Fibroblast of skin of back (primary cell): ENCODE results near the gene HIPK2.
"Not testable (repeated sequence)": the region's sequence is repeated elsewhere in the genome, so short reads cannot be mapped to it uniquely, and the experiment has no call there.

Source experiments
- DNase-seq: peaks from one replicate; pipeline ENCODE4 v3.0.0-alpha.2; 2013

HIPK2 gene

DNA sequence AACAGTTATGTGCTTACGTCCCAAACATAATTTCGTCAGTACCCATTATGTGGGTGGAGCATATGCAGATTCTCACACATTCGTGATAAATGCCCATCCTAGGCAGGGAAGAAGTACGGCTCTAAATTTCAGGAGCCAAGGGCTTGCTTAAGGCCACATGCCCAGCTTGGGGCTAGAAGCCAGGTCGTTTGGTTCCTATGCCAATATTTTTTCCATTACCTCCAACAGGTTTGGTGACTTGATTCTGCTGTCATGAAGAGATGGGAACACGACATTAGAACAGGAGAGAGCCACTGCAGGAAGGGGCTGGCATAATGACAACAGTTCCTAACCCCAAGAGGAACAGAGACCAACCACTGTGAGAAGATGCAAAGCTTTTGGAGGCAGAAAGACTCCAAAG is 85.1 kb downstream of the HIPK2 start:
- DNase-seq, result no peak

DNA sequence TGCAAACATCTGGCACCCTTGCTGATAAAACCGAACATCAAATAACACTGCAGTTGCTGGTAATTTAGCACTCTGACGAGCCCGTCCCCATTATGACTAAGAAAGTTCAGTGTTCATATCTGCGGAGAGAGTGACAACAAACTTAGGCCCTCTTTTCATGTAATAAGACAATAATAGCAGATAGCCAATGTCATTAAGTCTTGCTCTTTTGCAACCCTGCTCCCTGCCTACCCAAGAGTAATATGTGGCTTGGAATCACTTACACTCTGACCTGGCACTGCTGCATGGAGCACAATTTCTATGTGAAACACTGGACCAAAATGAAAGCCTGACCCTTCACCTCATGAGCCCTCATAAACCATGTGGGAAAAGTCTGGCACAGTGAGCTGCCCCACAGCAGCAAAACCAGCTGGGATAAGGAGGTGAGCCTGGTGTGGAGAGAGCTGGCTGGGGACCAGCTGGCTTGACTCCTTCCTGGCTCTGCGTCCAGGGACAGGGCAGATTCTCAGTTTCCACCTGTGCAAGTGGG is 86.5 kb downstream of the HIPK2 start:
- DNase-seq, result no peak

DNA sequence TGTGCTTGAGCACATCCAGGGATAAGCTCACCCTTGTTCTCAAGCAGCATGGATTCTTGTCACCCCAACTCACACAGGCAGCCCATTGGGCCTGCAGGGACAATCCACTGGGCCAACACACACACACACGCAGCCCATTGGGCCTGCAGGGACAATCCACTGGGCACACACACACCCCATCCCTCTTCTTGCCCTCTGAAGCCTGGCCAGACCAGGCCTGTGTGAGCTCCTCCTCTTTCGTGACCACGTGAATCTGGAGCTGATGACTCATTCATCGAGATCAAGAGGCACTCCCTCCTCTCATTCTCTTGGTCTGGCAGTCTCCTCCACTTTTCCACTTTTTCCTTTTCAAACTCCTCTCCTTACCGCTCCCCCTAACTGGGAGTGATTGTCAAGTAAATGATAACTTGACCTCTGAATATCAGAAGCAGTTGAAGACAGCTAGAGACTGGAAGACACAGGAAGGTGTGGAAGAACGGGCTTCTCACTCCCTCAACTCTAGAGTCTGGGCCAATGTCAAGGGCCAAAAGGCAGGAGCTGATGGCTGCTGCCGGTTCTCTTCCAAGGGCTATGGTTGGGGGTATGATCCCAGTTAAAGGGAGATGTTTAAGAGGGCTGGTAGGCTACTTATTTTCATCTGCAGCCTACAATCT is 89.7 kb downstream of the HIPK2 start:
- DNase-seq, result peak; percentile 67

DNA sequence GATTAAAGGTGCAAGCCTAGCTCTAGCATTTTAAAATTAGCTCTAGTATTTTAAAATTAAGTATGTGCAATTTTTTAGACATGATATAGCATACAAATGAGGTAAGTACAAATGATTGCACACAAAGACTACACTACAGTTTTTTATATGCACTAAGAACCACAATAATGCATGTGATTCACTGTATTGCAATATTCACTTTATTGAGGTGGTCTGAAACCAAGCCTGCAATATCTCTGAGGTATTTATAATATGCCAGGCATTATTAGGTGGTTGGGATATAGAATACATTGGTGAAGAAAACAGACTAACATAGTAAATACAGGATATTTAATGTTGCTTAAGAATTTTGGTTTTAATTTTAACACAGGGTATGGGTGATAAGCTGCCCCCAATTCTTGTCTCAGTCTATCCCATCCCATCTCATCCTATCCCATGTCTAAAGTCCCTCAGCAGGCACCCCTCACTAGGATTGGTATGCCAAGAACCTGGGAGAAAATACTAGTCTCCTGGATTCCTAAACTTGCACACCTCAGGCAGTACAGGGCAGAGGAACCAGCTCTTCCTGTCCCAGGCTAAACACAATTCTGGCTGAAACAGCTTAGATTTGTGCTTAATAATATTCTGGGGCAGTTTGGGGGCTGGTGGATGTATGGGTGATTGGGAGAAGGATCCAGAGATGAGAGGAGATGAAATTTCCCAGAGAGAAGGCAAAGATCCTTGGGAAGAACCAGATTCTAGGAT is 90.4 kb downstream of the HIPK2 start:
- peak; percentile 23 for DNase-seq

DNA sequence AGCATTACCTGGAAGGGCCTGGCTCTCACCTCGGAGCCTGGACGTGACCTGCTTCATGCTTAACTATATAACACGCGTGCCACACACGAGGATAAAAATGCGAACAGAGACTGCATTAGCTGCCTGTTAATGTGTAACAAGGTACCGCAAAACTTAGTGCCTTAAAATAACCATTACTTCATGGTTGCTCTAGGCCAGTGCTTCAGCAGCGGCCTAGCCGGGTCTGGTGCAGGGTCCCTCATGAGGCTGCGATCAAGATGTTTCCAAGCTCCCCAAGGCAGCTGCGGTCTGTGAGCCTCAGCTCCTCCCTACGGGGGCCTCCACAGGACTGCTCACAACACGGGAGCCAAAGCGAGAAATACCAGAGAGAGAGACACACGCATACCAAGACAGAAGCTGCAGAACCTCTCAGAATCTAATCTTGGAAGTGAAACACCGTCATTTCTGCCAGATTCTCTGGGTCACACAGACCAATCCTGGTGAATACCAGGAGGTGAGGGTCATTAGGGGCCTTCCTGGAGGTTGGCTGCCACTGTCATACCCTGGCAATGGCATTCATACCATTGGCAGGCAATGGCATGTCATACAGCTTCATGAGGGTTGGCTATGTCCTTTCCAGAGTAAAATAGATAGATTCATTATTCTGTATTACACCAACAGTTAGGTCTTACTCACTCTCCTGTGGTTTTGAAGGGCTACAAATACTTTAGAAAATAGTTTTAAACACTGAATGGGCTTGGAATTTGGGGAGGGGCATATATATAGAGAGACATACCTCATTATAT is 94.5 kb downstream of the HIPK2 start:
- peak; percentile 93 for DNase-seq

DNA sequence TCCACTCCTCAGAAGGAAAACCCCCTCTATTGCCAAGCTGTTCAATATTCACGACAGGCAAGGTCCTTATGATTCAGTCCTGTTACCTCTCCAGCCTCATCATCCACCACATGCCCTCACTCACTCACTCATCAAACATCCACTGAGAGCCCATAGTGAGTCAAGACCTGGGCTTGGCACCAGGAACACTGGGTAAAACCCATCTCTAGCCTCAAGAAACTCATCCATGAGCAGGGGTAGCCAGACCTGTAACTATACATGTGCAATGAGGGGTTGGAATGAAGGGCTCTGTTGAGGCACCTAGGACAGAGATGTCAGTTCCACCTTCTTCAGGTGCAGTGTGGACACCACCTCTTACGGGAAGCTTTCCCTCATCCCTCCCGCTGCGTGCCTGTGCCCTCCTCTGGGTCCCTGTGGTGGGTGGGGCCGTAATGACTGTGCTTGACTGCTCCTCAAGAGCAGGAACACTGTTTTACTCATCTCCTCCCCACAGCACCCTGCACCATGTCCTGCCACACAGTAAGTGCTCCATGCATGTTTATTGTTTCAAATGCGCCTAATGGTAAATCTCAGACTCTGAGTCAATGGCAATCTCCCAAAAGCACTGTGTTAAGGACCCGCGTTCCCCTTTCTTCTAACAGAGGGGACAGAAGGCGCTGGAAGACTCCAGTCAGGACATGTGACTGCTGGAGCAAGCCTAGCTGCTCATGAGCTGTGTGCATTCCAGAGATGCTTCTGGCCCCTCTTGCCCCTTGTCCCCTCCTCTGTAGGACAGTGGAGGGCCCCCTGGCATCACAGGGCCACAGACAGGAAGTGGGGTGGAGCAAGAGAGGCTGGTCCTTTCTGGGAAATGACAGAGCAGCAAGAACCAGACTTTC is 95.4 kb downstream of the HIPK2 start:
- peak; percentile 98 for DNase-seq

DNA sequence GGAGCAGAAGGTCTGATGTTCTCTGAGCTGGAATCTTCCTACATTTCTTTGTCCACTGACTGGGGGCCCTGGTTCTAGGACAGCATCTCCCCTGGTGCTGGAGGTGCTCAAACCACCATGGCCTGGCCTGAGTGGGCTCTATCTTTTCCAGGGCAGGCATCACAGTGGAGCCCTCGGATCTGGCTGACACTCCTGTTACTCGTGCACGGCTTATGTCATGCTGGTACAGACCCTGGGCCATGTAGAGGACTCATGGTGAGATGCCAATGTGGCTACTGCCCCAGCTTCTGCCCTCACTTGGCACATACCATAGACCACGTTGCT is 96.0 kb downstream of the HIPK2 start:
- no peak for DNase-seq

DNA sequence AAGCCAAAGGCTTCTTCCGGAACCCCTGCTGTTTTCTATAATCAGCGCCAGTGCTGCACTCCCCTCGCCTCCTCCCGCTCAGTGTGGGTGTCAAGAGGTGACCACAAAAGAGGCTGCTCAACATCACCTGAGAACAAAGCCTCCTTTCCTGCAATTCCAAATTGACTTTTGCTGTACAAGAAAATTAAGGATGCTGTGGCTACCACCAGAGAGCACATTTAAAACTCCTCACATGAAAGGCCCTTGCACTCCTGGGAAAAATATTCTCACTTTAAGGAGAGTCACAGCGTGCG is 96.4 kb downstream of the HIPK2 start:
- DNase-seq, result no peak

DNA sequence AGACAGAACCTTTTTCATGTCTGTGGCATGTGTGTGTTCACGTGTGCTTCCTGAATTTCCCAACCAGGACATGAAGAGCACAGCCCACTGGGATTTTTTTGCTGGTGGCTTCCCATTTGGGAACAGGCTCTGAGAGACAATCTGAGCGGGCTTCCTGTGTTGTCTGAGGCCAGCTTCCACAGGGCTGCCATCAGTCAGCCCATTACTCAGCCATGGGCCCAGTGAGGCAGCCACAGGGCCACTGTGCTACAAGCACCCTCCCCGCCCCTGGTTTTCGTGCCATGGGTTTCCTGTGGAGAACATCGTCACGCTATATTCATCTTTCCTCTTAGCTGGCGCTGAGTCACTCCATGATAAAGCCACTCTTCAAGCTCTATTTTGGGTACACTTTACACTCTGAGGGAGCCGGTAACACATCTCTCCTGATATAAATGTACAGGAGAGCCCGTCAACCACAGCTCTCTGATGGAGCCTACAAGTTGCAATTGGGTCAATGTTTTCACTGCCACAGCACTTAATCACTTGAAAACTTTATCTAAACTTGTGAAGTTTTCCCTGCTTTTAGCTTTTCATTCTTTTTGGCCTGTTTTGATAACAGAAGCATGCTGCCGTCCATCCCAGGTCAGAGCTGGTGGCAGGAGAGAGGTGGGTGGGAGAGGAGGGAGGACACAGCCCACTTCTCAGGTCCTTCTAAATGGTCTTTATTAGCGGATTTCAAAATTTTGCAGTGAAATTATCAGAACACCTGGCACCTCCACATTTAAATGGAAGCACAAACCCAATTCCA is 96.9 kb downstream of the HIPK2 start:
- peak; percentile 99 for DNase-seq

DNA sequence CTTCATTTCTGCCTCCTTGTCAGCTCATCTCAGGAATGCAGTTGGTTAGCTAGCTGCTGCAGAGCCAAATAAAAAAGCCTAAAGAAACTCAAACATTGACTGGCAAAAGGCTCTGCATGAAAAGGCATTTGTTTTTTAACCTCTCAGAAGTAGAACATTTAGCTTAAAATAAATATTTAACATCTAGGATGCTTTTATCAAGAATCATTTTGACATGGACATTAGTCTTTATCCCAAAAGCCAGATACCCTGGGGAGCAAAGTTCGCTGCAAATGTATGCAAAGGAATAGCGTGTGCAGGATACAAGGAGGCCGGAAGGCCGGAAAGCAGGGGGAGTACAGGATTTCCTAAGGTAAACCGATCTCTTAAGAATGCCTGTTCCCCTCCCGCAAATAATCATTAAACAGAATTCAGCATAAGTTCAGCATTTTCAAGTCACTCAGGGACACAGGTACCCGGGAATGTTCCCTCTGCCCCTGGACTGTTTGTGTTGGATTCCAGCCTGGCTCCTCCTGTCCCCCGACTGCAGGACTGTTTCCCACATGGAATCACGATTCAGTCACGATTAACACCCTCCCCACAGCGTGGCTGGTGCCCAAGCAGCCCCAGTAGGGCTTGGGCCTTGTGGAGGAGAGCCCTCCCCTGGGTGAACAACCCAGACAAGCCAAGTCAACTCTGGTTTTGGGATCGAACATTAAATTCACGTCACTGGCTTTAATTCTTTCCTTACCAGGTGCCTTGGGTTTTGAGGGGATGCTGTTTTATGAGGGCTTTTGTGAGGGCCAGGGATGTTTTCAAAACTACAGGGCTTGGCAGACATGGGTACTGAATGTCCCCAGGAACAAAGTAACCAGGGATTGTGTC is 97.8 kb downstream of the HIPK2 start:
- peak; percentile 64 for DNase-seq

DNA sequence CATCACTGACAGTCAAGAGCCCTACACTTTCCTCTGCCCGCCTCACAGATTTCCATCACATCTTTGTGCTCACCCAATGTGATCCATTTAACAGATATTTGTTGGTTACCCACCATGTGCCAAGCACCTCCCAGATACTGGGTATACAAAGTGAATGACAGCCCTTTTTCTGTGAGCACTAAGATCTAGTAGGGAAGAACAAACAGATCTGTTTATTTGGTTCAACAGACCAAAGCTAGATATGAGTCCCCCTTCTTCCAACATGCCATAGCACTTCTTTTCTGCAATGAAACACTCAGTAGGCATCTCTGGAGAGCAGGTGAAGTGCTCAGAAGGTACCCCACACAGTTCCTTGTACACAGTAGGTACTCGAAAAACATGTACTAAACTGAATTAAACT is 101.4 kb downstream of the HIPK2 start:
- DNase-seq, result no peak

DNA sequence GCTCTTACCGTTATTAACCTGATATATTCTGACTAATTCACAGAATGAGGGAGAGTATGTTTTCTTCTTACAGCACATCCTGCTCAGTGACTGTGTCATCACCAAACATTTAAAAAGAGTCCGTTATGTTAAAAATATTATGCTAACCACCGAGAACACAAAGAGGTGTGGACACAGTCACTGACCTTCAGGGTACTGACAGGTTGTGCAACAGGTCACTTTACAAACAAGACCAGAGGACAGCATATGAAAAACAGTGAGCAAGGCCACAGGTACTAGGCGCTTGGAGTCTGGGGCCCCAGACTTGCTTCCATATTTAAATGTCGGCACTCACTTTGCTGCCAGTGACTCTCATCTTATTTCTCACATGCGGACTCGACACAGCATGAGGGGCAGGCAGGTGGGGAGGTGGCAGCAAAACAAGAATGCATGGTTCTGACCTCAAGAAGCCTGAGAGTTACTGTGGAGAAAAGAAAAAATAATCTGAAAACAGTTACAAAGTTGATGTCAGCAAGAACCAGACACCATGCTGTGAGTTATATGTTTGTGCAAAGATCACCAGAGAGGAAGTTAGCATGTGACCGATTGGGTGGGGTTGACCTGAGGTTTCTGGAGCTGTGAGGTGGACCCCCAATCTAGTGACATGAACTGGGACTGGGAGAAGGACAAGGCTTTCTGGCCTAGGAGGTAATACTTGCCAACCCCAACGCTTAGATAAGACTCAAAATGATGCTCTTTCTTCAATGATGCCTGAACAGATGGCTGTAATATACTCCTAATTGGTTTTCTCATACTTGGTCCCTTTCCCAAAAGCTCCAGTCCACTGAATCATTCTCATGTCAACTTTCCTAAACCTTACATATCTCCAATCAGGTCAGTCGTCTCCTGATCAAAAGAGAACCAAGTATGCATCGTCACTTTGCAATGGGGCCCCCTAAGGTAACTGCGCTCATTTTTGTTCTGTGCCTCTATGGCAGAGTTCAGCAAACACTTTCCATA is 102.4 kb downstream of the HIPK2 start:
- DNase-seq, result peak; percentile 45

DNA sequence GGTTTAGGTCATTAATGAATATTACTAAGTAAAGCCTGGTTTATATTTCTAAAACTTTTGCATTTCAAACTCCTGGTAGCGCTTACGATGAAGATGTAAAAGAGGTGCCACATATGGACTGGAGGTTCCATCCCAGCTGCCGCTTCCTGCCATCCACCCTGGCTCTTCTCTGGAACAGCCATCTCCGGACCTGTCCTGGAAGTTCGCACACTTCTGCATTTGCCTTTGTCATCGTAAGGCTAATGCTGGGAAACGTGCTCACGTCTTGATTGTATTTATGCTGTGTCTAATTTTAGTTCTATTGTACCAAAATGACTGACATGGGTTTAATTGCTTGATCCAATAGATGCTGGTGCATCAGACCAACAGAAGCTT is 103.1 kb downstream of the HIPK2 start:
- DNase-seq, result no peak

DNA sequence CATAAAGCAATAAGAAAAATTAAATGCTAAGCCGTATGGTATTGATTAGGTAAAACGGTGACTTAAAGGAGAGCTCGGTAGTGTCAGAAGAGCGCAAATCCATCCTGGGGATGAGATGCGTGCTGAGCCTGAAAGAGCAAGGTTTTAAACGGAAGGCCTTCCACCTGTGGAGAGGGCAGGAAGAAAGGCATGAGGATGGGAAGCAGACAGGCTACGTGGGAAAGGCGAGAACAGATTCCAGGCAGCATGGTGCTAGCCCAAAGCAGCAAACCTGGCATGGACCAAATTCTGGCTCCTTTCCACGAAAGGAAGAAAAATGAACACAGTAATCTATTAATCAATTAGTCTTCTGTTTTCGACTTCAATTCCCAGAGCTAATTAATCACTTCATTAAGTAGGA is 103.5 kb downstream of the HIPK2 start:
- DNase-seq, result no peak

DNA sequence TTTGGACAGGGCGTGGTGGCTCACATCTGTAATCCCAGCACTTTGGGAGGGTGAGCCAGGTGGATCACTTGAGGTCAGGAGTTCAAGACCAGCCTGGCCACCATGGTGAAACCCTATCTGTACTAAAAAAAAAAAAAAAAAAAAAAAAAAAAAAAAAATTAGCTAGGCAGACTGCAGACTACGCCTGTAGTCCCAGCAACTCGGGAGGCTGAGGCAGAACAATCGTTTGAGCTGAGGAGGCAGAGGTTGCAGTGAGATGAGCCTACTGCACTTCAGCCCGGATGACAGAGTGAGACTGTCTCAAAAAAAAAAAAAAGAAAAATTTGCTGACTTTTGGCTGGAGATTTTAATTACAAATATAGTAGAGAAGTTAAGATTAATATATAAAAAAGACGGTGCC is 104.0 kb downstream of the HIPK2 start:
- DNase-seq, result no peak

DNA sequence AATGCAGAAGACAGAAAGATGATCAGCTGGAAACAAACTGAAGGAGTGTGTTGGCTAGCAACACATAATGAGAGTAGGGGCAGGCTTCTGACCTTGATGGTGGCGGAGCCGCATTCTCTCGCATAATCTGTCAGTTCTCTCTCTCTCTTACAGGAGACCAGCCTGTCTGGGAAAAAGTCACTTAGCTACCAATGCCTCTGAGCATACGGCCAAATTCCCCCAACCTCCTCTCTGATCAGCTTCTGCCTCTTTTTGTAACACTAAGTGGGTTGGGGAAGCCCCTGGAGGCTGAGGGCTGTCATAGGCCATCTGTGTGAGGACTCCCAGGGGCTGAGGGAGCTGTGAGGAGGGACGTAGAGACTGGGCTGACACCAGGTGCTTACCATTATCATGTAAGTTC is 104.6 kb downstream of the HIPK2 start:
- DNase-seq, result no peak

DNA sequence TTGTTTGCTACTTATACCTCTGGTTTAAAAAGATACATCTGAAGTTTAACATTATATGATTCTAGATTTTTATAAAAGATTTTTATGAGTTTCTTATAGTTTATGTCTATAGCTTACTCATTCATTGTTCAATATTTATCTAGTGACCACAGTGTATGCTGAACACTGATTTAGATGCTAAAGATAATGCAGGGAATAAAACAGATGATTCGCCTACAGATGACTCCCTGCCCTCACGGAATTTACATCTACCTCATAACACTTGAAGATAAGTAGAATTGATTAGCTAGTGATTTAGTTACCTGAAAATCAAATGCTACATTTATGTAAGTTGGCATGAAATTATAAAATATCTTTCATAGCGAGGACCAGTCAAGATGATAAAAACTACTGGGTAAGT is 105.8 kb downstream of the HIPK2 start:
- peak; percentile 41 for DNase-seq

DNA sequence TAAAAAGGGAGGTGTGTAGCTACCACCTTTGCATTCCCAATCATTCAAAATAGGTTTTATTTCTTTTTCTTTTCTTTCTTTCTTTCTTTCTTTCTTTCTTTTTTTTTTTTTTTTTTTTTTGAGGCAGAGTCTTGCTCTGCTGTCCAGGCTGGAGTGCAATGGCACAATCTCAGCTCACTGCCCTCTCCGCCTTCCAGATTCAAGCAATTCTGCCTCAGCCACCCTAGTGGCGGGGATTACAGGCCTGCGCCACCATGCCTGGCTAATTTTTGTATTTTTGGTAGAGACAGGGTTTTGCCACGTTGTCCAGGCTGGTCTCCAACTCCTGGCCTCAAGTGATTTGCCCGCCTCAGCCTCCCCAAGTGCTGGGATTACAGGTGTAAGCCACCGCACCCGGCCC is 107.1 kb downstream of the HIPK2 start:
- not testable (repeated sequence) for DNase-seq
